GM18870 (cell line): ENCODE measurements around the gene TTC3.

Experiments used
- ATAC-seq: cut with Tn5 transposase; IDR thresholded peaks from one replicate; pipeline ENCODE4 v1.9.1; 2021; ENCODE audit warnings: moderate library complexity; ENCODE audit not compliant: unreplicated experiment

TTC3 gene

GRCh38 chr21:37244501-37245095 is 171.5 kb downstream of the TTC3 start:
- no peak for ATAC-seq

- ATAC-seq, result no peak
Observed at GRCh38 chr21:37245151-37245550, 172.1 kb downstream of the TTC3 start.

GRCh38 chr21:37248298-37248697 is 175.2 kb downstream of the TTC3 start:
- no peak for ATAC-seq

DNA sequence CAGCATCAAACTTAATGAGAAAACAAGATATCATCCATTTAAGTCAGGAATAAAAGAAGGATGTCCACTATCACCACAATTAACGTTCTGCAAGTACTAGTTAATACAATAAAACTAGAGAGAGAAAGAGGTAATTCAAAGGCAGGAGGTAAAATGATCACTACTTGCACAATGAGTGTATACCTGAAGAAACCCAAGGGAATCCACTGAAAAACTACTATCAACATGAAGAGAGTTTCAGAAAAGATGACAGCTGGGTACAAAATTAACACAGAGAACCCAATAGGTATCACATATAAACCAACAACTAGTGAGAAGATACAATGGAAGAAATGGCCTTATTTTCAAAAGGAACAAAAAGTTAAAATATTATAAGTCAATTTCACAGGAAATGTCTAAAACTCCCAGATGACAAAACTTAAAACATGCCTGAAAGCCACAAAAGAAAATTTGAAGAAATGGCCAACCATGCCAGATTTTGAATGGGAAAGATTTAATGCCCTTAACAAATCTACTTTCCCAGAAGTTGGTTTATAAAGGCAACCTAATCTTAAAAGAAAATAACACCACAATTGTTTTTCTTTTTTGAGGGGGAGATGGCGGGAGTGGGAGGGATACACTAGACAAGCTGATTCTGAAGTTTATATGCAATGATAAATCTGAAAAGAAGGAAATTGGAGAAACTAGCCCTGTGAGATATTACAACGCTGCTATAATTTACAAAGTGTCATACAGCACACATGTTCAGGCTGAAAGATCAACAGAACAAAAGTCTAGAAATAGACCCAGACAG is 176.3 kb downstream of the TTC3 start:
- no peak for ATAC-seq

DNA sequence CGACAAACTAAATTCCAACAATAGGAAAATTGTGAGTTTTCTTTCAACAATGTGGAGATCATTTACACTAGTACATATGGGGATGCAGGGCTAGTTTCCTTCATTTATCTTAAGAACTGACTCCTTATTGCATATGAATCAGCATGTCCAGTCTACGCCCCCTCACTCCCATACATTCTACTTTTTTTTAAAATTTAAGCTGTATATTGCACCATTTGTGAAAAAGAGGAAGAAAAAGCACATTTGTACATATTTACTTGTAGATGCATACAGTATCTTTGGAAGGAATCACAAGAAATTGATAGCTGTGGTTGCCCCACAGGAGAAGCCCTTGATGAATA is 178.2 kb downstream of the TTC3 start:
- no peak for ATAC-seq
